DND-41 (cell line): Measurements from ENCODE around the gene ADCY9.

Experiments used
- ATAC-seq: fragments of 200-7000 bp; cut with Tn5 transposase; 3 replicates; pipeline ENCODE4 v1.9.1; 2021; ENCODE audit warnings: low read depth; ENCODE audit not compliant: insufficient read depth
- DNase-seq: peaks from one replicate; pipeline ENCODE4 v3.0.0-alpha.2; 2020
- H2AFZ ChIP-seq: 2 replicates; pipeline ENCODE4 v1.6.0; 2012; ENCODE audit warnings: low read depth, low read length
- H3K27ac ChIP-seq: 2 replicates; pipeline ENCODE4 v1.5.1; 2012; ENCODE audit warnings: low read length, inconsistent platforms
- H3K27me3 ChIP-seq: fragments of 200-600 bp; sonication (generic); 2 replicates; pipeline ENCODE4 v1.6.0; 2012; ENCODE audit warnings: low read length, mild to moderate bottlenecking, inconsistent platforms; ENCODE audit not compliant: insufficient read depth, poor library complexity
- H3K36me3 ChIP-seq: 2 replicates; pipeline ENCODE4 v1.5.1; 2012; ENCODE audit warnings: low read length, inconsistent platforms; ENCODE audit not compliant: insufficient read depth
- H3K4me1 ChIP-seq: 2 replicates; pipeline ENCODE4 v1.5.1; 2012; ENCODE audit warnings: mild to moderate bottlenecking, low read length; ENCODE audit not compliant: insufficient read depth
- H3K4me2 ChIP-seq: 2 replicates; pipeline ENCODE4 v1.6.0; 2012; ENCODE audit warnings: mild to moderate bottlenecking, moderate library complexity, low read length, inconsistent platforms; ENCODE audit not compliant: insufficient read depth
- H3K4me3 ChIP-seq, 2 experiments: fragments of 200-600 bp in 1 of 2; shearing (Covaris generic) in 1 of 2; 2 replicates each; pipeline ENCODE4 v1.5.1; 2012 to 2016; ENCODE audit warnings: inconsistent platforms in 2 of 2, low read length in 2 of 2, mild to moderate bottlenecking in 2 of 2, low read depth in 1 of 2, moderate library complexity in 1 of 2
- H3K79me2 ChIP-seq: 2 replicates; pipeline ENCODE4 v1.6.0; 2012; ENCODE audit warnings: low read length, inconsistent platforms; ENCODE audit not compliant: insufficient read depth
- H3K9ac ChIP-seq: 2 replicates; pipeline ENCODE4 v1.6.0; 2012; ENCODE audit warnings: low read depth, mild to moderate bottlenecking, inconsistent platforms, low read length, moderate library complexity
- H3K9me3 ChIP-seq: 2 replicates; pipeline ENCODE4 v1.5.1; 2012; ENCODE audit warnings: low read length, moderate library complexity, mild to moderate bottlenecking, inconsistent platforms; ENCODE audit not compliant: insufficient read depth, severe bottlenecking
- H4K20me1 ChIP-seq: 2 replicates; pipeline ENCODE4 v1.6.0; 2012; ENCODE audit warnings: low read length; ENCODE audit not compliant: insufficient read depth
- EZH2 ChIP-seq: IDR thresholded peaks from 3 replicates; pipeline ENCODE4 v1.6.1; 2012; ENCODE audit warnings: borderline replicate concordance, low read depth, mild to moderate bottlenecking, moderate library complexity, low read length, inconsistent platforms; ENCODE audit not compliant: severe bottlenecking
- TF ChIP-seq, protein P1 (sequence below): IDR thresholded peaks from 2 replicates; pipeline ENCODE4 v1.5.1; 2012; ENCODE audit warnings: borderline replicate concordance, low read length, moderate library complexity, mild to moderate bottlenecking; ENCODE audit not compliant: poor library complexity, severe bottlenecking; ENCODE audit errors: extremely low read depth

ADCY9 gene

DNA sequence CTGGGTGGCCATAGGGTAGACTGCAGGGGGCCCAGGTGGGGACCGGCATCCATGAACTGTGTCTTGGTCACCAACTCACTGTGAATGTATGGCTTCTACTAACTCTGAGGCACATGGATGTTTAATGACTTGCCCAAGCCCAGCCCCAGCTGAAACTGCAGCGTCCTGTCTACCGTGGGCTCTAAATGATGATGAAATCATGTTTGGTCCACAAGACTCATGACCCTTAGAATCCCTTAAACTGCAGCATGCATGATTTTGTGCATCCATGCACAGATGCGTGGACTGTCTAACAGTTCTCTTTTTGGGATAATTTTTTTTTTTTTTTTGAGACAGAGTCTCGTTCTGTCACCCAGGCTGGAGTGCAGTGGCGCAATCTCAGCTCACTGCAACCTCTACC lies 203.3 kb downstream of the ADCY9 start:
- DNase-seq = no peak
- Histone ChIP-seq H3K79me2 (no peaks in the 10 kb centered on the region), H3K9me3 (peaks cover 2% of the 10 kb centered on the region), H2AFZ (no peak overlapping the region), H3K36me3 (no peaks in the 10 kb centered on the region), H3K27me3 (no peaks in the 10 kb centered on the region), H4K20me1 (no peaks in the 10 kb centered on the region), H3K9ac (no peak overlapping the region), H3K27ac (no peak overlapping the region), H3K4me3 (no peak overlapping the region), H3K4me2 (no peak overlapping the region), H3K4me1 (no peaks in the 10 kb centered on the region)
- no peak for TF ChIP-seq EZH2
- TF ChIP-seq, protein P1, sequence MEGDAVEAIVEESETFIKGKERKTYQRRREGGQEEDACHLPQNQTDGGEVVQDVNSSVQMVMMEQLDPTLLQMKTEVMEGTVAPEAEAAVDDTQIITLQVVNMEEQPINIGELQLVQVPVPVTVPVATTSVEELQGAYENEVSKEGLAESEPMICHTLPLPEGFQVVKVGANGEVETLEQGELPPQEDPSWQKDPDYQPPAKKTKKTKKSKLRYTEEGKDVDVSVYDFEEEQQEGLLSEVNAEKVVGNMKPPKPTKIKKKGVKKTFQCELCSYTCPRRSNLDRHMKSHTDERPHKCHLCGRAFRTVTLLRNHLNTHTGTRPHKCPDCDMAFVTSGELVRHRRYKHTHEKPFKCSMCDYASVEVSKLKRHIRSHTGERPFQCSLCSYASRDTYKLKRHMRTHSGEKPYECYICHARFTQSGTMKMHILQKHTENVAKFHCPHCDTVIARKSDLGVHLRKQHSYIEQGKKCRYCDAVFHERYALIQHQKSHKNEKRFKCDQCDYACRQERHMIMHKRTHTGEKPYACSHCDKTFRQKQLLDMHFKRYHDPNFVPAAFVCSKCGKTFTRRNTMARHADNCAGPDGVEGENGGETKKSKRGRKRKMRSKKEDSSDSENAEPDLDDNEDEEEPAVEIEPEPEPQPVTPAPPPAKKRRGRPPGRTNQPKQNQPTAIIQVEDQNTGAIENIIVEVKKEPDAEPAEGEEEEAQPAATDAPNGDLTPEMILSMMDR = no peak
- no peak for ATAC-seq
